ENCODE results near the gene STK38. TPM values are rescaled to one million over a fixed set of nuclear protein-coding genes. Genes with fewer than 3 reads are reported as not detected.

Gene STK38
- total and polyA plus RNA-seq, 2 donors = 20.0 to 50.0 TPM

GRCh38 chr6:36539814-36540568, 7.3 kb downstream of the STK38 start:
- peak overlapping the region; percentile 28 to 70 for H3K27ac ChIP-seq (ENCODE audit: low read depth in 1 of 2, low read length in 1 of 2)
- H3K36me3 ChIP-seq (ENCODE audit: control insufficient read depth in 2 of 2, insufficient read depth in 2 of 2, low read length in 1 of 2) = peaks cover 25 to 61% of the 10 kb centered on the region in 2 donors
- no peaks in the 10 kb centered on the region for H3K27me3 ChIP-seq (ENCODE audit: control insufficient read depth in 2 of 2, insufficient read depth in 1 of 2, low read length in 1 of 2)

GRCh38 chr6:36536873-36537547, 10.3 kb downstream of the STK38 start:
- peaks cover 31 to 74% of the 10 kb centered on the region in 2 donors for H3K36me3 ChIP-seq (ENCODE audit: control insufficient read depth in 2 of 2, insufficient read depth in 2 of 2, low read length in 1 of 2)
- peaks cover 0 to 4% of the 10 kb centered on the region in 2 donors for H3K4me1 ChIP-seq (ENCODE audit: control insufficient read depth in 2 of 2, insufficient read depth in 2 of 2, low read length in 2 of 2)
- no peak overlapping the region for H3K27ac ChIP-seq (ENCODE audit: low read depth in 1 of 2, low read length in 1 of 2)
- WGBS = 98% methylated on average over 3 of the region's 3 CpGs
- no peak overlapping the region for H3K4me3 ChIP-seq (ENCODE audit: low read length in 2 of 2)
- no peaks in the 10 kb centered on the region for H3K9me3 ChIP-seq (ENCODE audit: control insufficient read depth in 2 of 2, insufficient read depth in 1 of 2, low read length in 1 of 2)
- no peaks in the 10 kb centered on the region for H3K27me3 ChIP-seq (ENCODE audit: control insufficient read depth in 2 of 2, insufficient read depth in 1 of 2, low read length in 1 of 2)
- DNase-seq (ENCODE audit: low read depth in 6 of 9, low spot score in 9 of 9) = no peak

More at GRCh38 chr6:36539814-36540568, 7.3 kb downstream of the STK38 start:
- no peak overlapping the region for H3K4me3 ChIP-seq (ENCODE audit: low read length in 2 of 2)
- H3K4me1 ChIP-seq (ENCODE audit: control insufficient read depth in 2 of 2, insufficient read depth in 2 of 2, low read length in 2 of 2) = peaks cover 9 to 21% of the 10 kb centered on the region in 2 donors
- no peaks in the 10 kb centered on the region for H3K9me3 ChIP-seq (ENCODE audit: control insufficient read depth in 2 of 2, insufficient read depth in 1 of 2, low read length in 1 of 2)
- WGBS = 93% methylated on average over 4 of the region's 4 CpGs
- DNase-seq (ENCODE audit: low read depth in 6 of 9, low spot score in 9 of 9) = peak in 3 of 9 donors; percentile 7 to 57 (median 21)

GRCh38 chr6:36533321-36533720, 14.0 kb downstream of the STK38 start:
- no peak overlapping the region for H3K4me3 ChIP-seq (ENCODE audit: low read length in 2 of 2)
- no peak for DNase-seq (ENCODE audit: low read depth in 6 of 9, low spot score in 9 of 9)
- H3K27me3 ChIP-seq (ENCODE audit: control insufficient read depth in 2 of 2, insufficient read depth in 1 of 2, low read length in 1 of 2) = no peaks in the 10 kb centered on the region
- no peaks in the 10 kb centered on the region for H3K4me1 ChIP-seq (ENCODE audit: control insufficient read depth in 2 of 2, insufficient read depth in 2 of 2, low read length in 2 of 2)
- peaks cover 24 to 61% of the 10 kb centered on the region in 2 donors for H3K36me3 ChIP-seq (ENCODE audit: control insufficient read depth in 2 of 2, insufficient read depth in 2 of 2, low read length in 1 of 2)
- H3K27ac ChIP-seq (ENCODE audit: low read depth in 1 of 2, low read length in 1 of 2) = no peak overlapping the region
- whole genome bisulfite sequencing = 97% methylated on average over 1 of the region's 1 CpG
- H3K9me3 ChIP-seq (ENCODE audit: control insufficient read depth in 2 of 2, insufficient read depth in 1 of 2, low read length in 1 of 2) = no peaks in the 10 kb centered on the region

- DNase-seq (ENCODE audit: low read depth in 6 of 9, low spot score in 9 of 9) = no peak
- Histone ChIP-seq H3K27me3 (ENCODE audit: control insufficient read depth in 2 of 2, insufficient read depth in 1 of 2, low read length in 1 of 2) (no peaks in the 10 kb centered on the region), H3K9me3 (ENCODE audit: control insufficient read depth in 2 of 2, insufficient read depth in 1 of 2, low read length in 1 of 2) (no peaks in the 10 kb centered on the region), H3K36me3 (ENCODE audit: control insufficient read depth in 2 of 2, insufficient read depth in 2 of 2, low read length in 1 of 2) (peaks cover 39 to 72% of the 10 kb centered on the region in 2 donors), H3K27ac (ENCODE audit: low read depth in 1 of 2, low read length in 1 of 2) (peak overlapping the region in 1 of 2 donors; percentile 18), H3K4me1 (ENCODE audit: control insufficient read depth in 2 of 2, insufficient read depth in 2 of 2, low read length in 2 of 2) (no peaks in the 10 kb centered on the region), H3K4me3 (ENCODE audit: low read length in 2 of 2) (no peak overlapping the region)
- WGBS = 70% methylated on average over 2 of the region's 2 CpGs
Measured at GRCh38 chr6:36526066-36526465, 21.2 kb downstream of the STK38 start.

GRCh38 chr6:36525346-36525745, 21.9 kb downstream of the STK38 start:
- WGBS = 95% methylated on average over 2 of the region's 2 CpGs
- Histone ChIP-seq H3K4me1 (ENCODE audit: control insufficient read depth in 2 of 2, insufficient read depth in 2 of 2, low read length in 2 of 2) (no peaks in the 10 kb centered on the region), H3K9me3 (ENCODE audit: control insufficient read depth in 2 of 2, insufficient read depth in 1 of 2, low read length in 1 of 2) (no peaks in the 10 kb centered on the region), H3K36me3 (ENCODE audit: control insufficient read depth in 2 of 2, insufficient read depth in 2 of 2, low read length in 1 of 2) (peaks cover 43 to 75% of the 10 kb centered on the region in 2 donors), H3K27me3 (ENCODE audit: control insufficient read depth in 2 of 2, insufficient read depth in 1 of 2, low read length in 1 of 2) (no peaks in the 10 kb centered on the region), H3K4me3 (ENCODE audit: low read length in 2 of 2) (no peak overlapping the region), H3K27ac (ENCODE audit: low read depth in 1 of 2, low read length in 1 of 2) (no peak overlapping the region)
- no peak for DNase-seq (ENCODE audit: low read depth in 6 of 9, low spot score in 9 of 9)

GRCh38 chr6:36524871-36525270, 22.4 kb downstream of the STK38 start:
- H3K9me3 ChIP-seq (ENCODE audit: control insufficient read depth in 2 of 2, insufficient read depth in 1 of 2, low read length in 1 of 2) = no peaks in the 10 kb centered on the region
- H3K4me3 ChIP-seq (ENCODE audit: low read length in 2 of 2) = no peak overlapping the region
- H3K27ac ChIP-seq (ENCODE audit: low read depth in 1 of 2, low read length in 1 of 2) = no peak overlapping the region
- DNase-seq (ENCODE audit: low read depth in 6 of 9, low spot score in 9 of 9) = no peak
- no peaks in the 10 kb centered on the region for H3K4me1 ChIP-seq (ENCODE audit: control insufficient read depth in 2 of 2, insufficient read depth in 2 of 2, low read length in 2 of 2)
- H3K36me3 ChIP-seq (ENCODE audit: control insufficient read depth in 2 of 2, insufficient read depth in 2 of 2, low read length in 1 of 2) = peaks cover 43 to 79% of the 10 kb centered on the region in 2 donors
- H3K27me3 ChIP-seq (ENCODE audit: control insufficient read depth in 2 of 2, insufficient read depth in 1 of 2, low read length in 1 of 2) = no peaks in the 10 kb centered on the region
- 85% methylated on average over 5 of the region's 5 CpGs for WGBS

- no peak overlapping the region for H3K4me3 ChIP-seq (ENCODE audit: low read length in 2 of 2)
- WGBS = 96% methylated on average over 6 of the region's 6 CpGs
- H3K9me3 ChIP-seq (ENCODE audit: control insufficient read depth in 2 of 2, insufficient read depth in 1 of 2, low read length in 1 of 2) = no peaks in the 10 kb centered on the region
- H3K27ac ChIP-seq (ENCODE audit: low read depth in 1 of 2, low read length in 1 of 2) = no peak overlapping the region
- peaks cover 38 to 81% of the 10 kb centered on the region in 2 donors for H3K36me3 ChIP-seq (ENCODE audit: control insufficient read depth in 2 of 2, insufficient read depth in 2 of 2, low read length in 1 of 2)
- no peak for DNase-seq (ENCODE audit: low read depth in 6 of 9, low spot score in 9 of 9)
- H3K4me1 ChIP-seq (ENCODE audit: control insufficient read depth in 2 of 2, insufficient read depth in 2 of 2, low read length in 2 of 2) = no peaks in the 10 kb centered on the region
- H3K27me3 ChIP-seq (ENCODE audit: control insufficient read depth in 2 of 2, insufficient read depth in 1 of 2, low read length in 1 of 2) = no peaks in the 10 kb centered on the region
Measured at GRCh38 chr6:36523936-36524499, 23.3 kb downstream of the STK38 start.

GRCh38 chr6:36523451-36523850, 23.8 kb downstream of the STK38 start:
- no peak overlapping the region for H3K27ac ChIP-seq (ENCODE audit: low read depth in 1 of 2, low read length in 1 of 2)
- H3K27me3 ChIP-seq (ENCODE audit: control insufficient read depth in 2 of 2, insufficient read depth in 1 of 2, low read length in 1 of 2) = no peaks in the 10 kb centered on the region
- H3K4me1 ChIP-seq (ENCODE audit: control insufficient read depth in 2 of 2, insufficient read depth in 2 of 2, low read length in 2 of 2) = no peaks in the 10 kb centered on the region
- no peak for DNase-seq (ENCODE audit: low read depth in 6 of 9, low spot score in 9 of 9)
- no peak overlapping the region for H3K4me3 ChIP-seq (ENCODE audit: low read length in 2 of 2)
- peaks cover 39 to 83% of the 10 kb centered on the region in 2 donors for H3K36me3 ChIP-seq (ENCODE audit: control insufficient read depth in 2 of 2, insufficient read depth in 2 of 2, low read length in 1 of 2)
- H3K9me3 ChIP-seq (ENCODE audit: control insufficient read depth in 2 of 2, insufficient read depth in 1 of 2, low read length in 1 of 2) = no peaks in the 10 kb centered on the region
- 99% methylated on average over 8 of the region's 8 CpGs for WGBS

GRCh38 chr6:36519352-36519751, 27.9 kb downstream of the STK38 start:
- H3K27me3 ChIP-seq (ENCODE audit: control insufficient read depth in 2 of 2, insufficient read depth in 1 of 2, low read length in 1 of 2) = no peaks in the 10 kb centered on the region
- H3K27ac ChIP-seq (ENCODE audit: low read depth in 1 of 2, low read length in 1 of 2) = no peak overlapping the region
- no peaks in the 10 kb centered on the region for H3K4me1 ChIP-seq (ENCODE audit: control insufficient read depth in 2 of 2, insufficient read depth in 2 of 2, low read length in 2 of 2)
- H3K36me3 ChIP-seq (ENCODE audit: control insufficient read depth in 2 of 2, insufficient read depth in 2 of 2, low read length in 1 of 2) = peaks cover 35 to 86% of the 10 kb centered on the region in 2 donors
- no peak for DNase-seq (ENCODE audit: low read depth in 6 of 9, low spot score in 9 of 9)
- no peaks in the 10 kb centered on the region for H3K9me3 ChIP-seq (ENCODE audit: control insufficient read depth in 2 of 2, insufficient read depth in 1 of 2, low read length in 1 of 2)
- no peak overlapping the region for H3K4me3 ChIP-seq (ENCODE audit: low read length in 2 of 2)
